Measurements from ENCODE around the gene FRMD8. TPM values are rescaled to one million over a fixed set of nuclear protein-coding genes. Genes with fewer than 3 reads are reported as not detected.

Gene FRMD8
- total and polyA plus RNA-seq, 2 of the 8 experiments (the other 6 are each of a cell fraction or from before 2014, with no cell fraction given): 15.0 to 19.2 TPM

DNA sequence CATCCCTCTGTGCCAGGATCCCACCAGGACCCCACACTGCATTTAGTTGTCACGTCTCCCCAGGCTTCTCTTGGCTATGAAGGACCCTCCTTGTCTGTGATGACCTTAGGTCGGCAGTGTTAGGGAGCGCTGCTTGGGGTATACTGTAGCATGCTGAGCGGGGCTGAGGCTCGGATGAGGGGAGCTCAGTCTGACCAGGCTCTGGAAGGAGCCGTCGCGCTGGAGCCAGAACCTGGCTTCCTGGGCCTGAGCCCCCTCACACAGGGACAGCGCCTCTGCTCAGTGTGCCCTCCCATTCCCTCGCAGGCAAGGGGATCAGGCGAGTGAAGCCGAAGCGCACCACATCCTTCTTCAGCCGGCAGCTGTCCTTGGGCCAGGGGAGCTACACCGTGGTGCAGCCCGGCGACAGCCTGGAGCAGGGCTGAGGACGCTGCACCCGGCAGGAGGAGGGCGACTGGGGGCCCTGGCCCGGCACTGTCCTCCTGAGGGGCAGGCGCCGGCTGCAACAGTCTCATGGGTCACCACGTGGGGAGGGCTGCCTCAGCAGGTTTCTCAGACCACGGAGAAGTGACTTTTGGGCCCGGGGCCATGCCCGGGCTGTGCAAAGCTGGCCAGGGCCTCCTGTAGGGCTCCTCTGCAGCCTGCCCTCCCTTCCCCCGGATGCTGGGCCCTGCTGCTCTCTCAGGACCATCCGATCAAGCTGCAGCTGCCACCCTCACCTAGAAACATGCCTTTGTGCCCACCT lies 24.7 kb downstream of the FRMD8 start:
- no peaks in the 10 kb centered on the region for H3K9me3 ChIP-seq (ENCODE audit: insufficient read depth in 2 of 2, low read depth in 1 of 2, low read length in 1 of 2)
- no peak overlapping the region for H3K4me2 ChIP-seq (ENCODE audit: insufficient read depth in 1 of 2, low read depth in 2 of 2, low read length in 2 of 2)
- H4K5ac ChIP-seq (ENCODE audit: insufficient read length, low read depth, low read length): no peak overlapping the region
- no peaks in the 10 kb centered on the region for H3K79me2 ChIP-seq (ENCODE audit: control insufficient read depth in 1 of 2, insufficient read depth in 2 of 2, low read length in 2 of 2)
- H3K23me2 ChIP-seq (ENCODE audit: low read depth, low read length): no peaks in the 10 kb centered on the region
- H4K91ac ChIP-seq (replicated peaks; ENCODE audit: insufficient read length, low read length): no peak overlapping the region
- no peak overlapping the region for H3K4ac ChIP-seq (replicated peaks; ENCODE audit: insufficient read length, low read depth, low read length)
- H3K4me3 ChIP-seq (ENCODE audit: extremely low read depth in 1 of 4, insufficient read depth in 2 of 4, low read depth in 3 of 4, low read length in 4 of 4): no peak overlapping the region
- peaks cover 0 to 8% of the 10 kb centered on the region in 2 experiments for H4K20me1 ChIP-seq (replicated peaks in 1 of 2; ENCODE audit: control insufficient read depth in 1 of 2, insufficient read depth in 2 of 2, low read length in 2 of 2)
- no peak for DNase-seq (ENCODE audit: low read depth in 1 of 2, low spot score in 2 of 2)
- peaks cover 0 to 6% (median 3%) of the 10 kb centered on the region in 4 experiments; a peak in 2 of 8 replicates for H3K36me3 ChIP-seq (ENCODE audit: control insufficient read depth in 2 of 4, insufficient read depth in 4 of 4, low read length in 3 of 4)
- H3K14ac ChIP-seq (ENCODE audit: insufficient read length): no peak overlapping the region
- H2BK5ac ChIP-seq (ENCODE audit: low read depth, low read length): no peak overlapping the region
- ChIA-PET POLR2A (ENCODE audit: partially characterized antibody) (interaction anchor here (1.0 to 20.8 kb wide), 6 partner anchors 10 to 94 kb away, joined by 3 to 826 read pairs (median 9); partner anchors contain the start of genes FRMD8 and MALAT1), CTCF (ENCODE audit: partially characterized antibody) (interaction anchor here (0.6 to 22.8 kb wide), 9 partner anchors 10 to 94 kb away, joined by 3 to 430 read pairs (median 3); no protein-coding TSS in a partner anchor)
- no peaks in the 10 kb centered on the region for H3K27me3 ChIP-seq (replicated peaks in 1 of 4; ENCODE audit: control insufficient read depth in 3 of 4, extremely low read depth in 1 of 4, insufficient read depth in 3 of 4, low read length in 3 of 4)
- no peak overlapping the region for H3K18ac ChIP-seq (ENCODE audit: extremely low read depth, low read length)
- peaks cover 0 to 2% (median under 1%) of the 10 kb centered on the region in 4 experiments; a peak in 4 of 7 replicates for H3K4me1 ChIP-seq (replicated peaks in 1 of 4; ENCODE audit: control insufficient read depth in 3 of 4, insufficient read depth in 4 of 4, low read length in 3 of 4)
- H2BK20ac ChIP-seq (ENCODE audit: low read length): no peak overlapping the region
- no peak overlapping the region for H2BK12ac ChIP-seq (ENCODE audit: low read depth, low read length)
- H3K23ac ChIP-seq (ENCODE audit: insufficient read length): no peak overlapping the region
- H3K56ac ChIP-seq (replicated peaks; ENCODE audit: insufficient read length, low read depth, low read length): no peak overlapping the region
- no peak overlapping the region for H2BK15ac ChIP-seq (ENCODE audit: low read length)
- FAIRE-seq: no peak
- H2BK120ac ChIP-seq (replicated peaks; ENCODE audit: low read depth, low read length): no peak overlapping the region
- H3K27ac ChIP-seq (ENCODE audit: low read depth, low read length): no peak overlapping the region
- no peak overlapping the region for H2AFZ ChIP-seq (ENCODE audit: low read length)
- no peak overlapping the region for H3K9ac ChIP-seq (replicated peaks in 1 of 4; ENCODE audit: extremely low read depth in 1 of 4, low read depth in 3 of 4, low read length in 3 of 4)
- H2AK5ac ChIP-seq (ENCODE audit: low read depth, low read length): no peak overlapping the region
- WGBS, 2 experiments (ENCODE audit: extremely low coverage in 1 of 2, insufficient coverage in 1 of 2, insufficient read length in 1 of 2, insufficient replicate concordance in 2 of 2, low coverage in 1 of 2, low lambda C conversion rate in 2 of 2, missing lambda C conversion rate in 1 of 2): 88% methylated on average over 27 of the region's 29 CpGs; no CpG with 5 or more reads in 1 of the 2 experiments
- H4K8ac ChIP-seq (ENCODE audit: extremely low read depth, insufficient read depth, low read length): no peak overlapping the region
- H3K79me1 ChIP-seq (ENCODE audit: low read depth, low read length): no peaks in the 10 kb centered on the region
- TF ChIP-seq BRCA1 (IDR thresholded peaks at IDR 0.05; ENCODE audit: low read depth, low read length): no peak

Data from H1 (cell line).